ENCODE data around the gene AREL1. TPM values are rescaled to one million over a fixed set of nuclear protein-coding genes. Genes with fewer than 3 reads are reported as not detected.

Gene AREL1
- polyA plus RNA-seq, 3 donors, result 33.3 to 35.1 (median 33.4) TPM

DNA sequence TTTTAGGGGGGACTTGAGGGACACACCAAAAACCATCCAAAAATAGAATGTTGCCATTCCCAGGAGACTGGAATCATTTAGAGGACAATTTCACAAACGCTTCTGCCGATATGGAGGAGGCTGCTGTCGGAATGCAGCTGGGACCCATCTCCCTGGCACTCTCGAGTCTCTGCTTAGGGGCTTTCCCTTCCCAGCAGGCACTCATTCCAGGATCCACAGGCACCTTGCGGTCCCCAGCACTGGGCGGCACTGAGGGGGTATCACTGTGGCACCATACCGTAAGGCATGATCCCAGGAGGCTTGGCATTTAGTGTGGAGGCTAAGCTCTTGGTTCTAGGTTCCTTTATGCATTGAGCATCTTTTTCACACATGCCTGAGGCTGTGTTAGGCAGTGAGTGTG, 64.3 kb downstream of the AREL1 start:
- no peak for DNase-seq (ENCODE audit: extremely low read depth in 1 of 11, low read depth in 9 of 11, low spot score in 4 of 11)

DNA sequence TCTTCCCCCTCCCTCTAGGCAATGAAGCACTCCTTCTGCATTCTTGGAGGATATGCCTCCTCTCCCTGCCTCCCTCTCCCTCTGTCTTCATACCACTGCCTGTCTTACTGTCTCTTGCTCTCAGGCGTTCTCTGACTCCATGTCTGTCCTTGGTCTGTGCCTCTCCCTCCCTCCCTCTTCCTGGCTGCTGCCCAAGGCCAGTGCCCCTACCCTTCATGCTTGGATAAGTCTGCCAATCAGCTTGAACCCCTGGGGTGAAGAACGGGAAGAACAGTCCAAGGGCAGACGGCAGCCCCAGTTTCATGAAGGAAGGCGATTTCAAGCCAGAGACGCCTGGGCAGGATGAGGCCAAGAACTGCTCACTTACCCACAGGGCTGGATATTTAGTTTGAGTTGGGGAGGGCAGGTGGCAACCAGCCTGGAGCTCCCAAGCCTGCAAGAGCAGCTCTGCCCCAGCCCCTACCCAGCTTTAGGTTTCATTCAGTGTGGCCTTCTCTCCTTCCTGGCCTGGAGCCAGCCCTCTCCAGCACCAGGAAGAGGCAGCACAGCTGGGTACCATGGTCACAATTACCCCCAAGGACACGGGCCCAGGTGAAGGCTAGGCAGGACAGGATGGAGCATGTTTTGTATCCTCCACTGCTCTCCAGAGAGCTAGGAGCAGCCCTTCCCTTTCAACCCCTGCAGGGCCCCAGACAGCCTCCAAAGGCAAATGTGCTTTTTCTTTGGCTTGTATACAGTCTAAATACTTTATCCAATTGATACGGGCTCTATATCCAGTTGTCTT, 65.0 kb downstream of the AREL1 start:
- DNase-seq (ENCODE audit: extremely low read depth in 1 of 11, low read depth in 9 of 11, low spot score in 4 of 11), result no peak

DNA sequence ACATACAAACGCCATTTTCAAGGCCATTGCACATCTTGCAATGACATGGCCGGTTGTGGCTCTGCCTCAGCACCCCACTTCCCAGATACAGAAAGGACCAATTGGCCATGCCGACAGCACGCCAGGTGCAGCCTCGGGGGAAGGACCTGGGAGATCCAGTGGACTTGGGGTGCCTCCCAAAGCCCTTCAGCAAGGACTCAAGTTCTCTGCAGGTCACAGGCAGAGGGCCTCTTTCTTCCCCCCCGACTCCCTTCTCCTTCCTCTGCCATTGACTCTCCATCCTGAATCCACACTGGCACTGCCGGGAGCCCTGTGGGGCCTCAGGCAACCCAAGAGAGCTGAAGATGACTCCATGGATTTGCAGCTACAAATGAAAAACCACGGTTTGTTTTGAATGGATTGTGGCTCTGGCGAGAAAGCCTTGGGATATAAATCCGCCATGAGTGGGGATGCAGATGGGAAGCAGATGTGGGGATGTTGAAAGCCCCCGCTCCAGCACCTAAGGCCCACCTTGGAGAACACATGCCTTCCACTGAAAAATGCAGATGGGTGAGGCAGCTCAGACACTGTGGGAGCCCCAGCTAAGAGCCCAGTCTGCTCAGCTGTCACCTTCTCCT, 65.7 kb downstream of the AREL1 start:
- DNase-seq (ENCODE audit: extremely low read depth in 1 of 11, low read depth in 9 of 11, low spot score in 4 of 11), result no peak

GRCh38 chr14:74645756-74646470, 67.0 kb downstream of the AREL1 start:
- DNase-seq (ENCODE audit: extremely low read depth in 1 of 11, low read depth in 9 of 11, low spot score in 4 of 11), result no peak

GRCh38 chr14:74645244-74645643, 67.6 kb downstream of the AREL1 start:
- no peak for DNase-seq (ENCODE audit: extremely low read depth in 1 of 11, low read depth in 9 of 11, low spot score in 4 of 11)

- DNase-seq (ENCODE audit: extremely low read depth in 1 of 11, low read depth in 9 of 11, low spot score in 4 of 11), result peak in 3 of 11 donors; percentile 27 to 45 (median 28)
Observed at GRCh38 chr14:74641601-74642391, 71.1 kb downstream of the AREL1 start.

DNA sequence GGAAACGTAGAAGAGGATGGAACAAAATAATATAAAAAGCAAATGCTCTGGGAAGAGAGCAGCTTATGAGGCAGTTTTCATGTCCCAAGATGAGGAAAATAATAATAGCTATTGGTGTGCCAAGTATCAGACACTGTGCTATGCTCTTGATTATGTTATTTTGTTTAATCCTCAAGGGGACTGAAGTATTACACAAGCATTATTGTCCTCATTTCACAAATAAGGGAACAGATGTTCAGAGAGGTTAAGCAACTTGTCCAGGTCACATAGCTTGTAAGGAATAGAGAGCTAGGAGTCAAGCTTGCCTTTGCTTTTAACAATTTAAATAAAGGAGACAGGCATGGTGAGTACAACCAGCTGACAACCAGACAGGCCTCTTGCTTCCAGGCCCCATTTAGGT, 73.9 kb downstream of the AREL1 start:
- no peak for DNase-seq (ENCODE audit: extremely low read depth in 1 of 11, low read depth in 9 of 11, low spot score in 4 of 11)

GRCh38 chr14:74638066-74638465, 74.8 kb downstream of the AREL1 start:
- DNase-seq (ENCODE audit: extremely low read depth in 1 of 11, low read depth in 9 of 11, low spot score in 4 of 11), result no peak

DNA sequence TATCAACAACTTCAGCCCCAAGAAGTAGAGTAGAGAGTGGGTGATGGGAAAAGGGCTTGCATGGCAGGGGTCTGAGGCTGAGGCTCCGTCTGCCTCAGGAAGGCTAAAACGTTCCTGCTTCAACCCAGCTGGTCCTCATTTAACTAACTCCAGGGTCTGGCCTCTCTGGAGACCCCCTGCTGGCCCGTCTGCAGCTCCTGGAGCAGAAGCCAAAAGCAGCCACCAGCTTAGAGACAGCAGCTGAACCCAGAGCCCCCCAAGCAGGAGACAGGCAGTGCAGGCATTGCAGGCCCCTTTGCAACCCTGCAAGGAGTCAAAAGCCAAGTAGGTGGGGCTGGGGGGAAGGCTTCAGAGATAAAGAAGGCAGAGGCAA, 75.7 kb downstream of the AREL1 start:
- no peak for DNase-seq (ENCODE audit: extremely low read depth in 1 of 11, low read depth in 9 of 11, low spot score in 4 of 11)

DNA sequence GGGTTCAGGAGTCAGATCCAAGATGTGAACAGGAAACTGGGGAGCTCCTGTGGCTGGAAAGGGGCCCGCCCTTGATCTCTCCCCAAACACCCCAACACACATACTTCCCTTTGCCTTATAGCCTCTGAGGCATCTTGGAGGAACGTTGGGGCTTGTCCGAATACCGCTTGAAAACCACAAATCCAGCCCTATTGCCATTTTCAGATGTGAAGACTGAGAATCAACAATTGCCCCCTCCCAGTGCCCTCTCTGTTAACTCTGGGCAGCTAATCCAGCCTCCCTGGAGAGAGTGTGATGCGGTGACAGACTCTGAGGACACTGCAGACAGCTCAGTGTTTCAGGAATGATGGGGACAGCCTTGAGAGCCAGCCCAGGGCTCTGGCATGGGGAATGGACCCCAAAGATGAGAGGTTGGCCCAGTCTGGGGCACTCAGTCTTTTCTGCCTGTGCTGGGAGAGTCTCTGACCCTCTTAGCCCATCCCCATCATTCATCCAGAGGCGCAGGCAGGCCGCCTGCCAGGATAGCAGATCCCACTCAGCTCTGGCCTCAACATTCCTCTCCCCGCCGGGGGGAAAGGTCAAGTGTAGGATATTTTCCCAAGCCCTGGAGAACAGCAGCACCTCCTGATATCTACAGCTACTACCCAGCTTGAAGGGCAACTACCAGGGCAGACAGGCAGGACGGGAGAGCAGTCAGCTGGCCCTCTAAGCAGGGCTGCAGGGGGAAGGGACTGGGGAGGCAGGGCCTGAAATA, 76.3 kb downstream of the AREL1 start:
- no peak for DNase-seq (ENCODE audit: extremely low read depth in 1 of 11, low read depth in 9 of 11, low spot score in 4 of 11)

DNA sequence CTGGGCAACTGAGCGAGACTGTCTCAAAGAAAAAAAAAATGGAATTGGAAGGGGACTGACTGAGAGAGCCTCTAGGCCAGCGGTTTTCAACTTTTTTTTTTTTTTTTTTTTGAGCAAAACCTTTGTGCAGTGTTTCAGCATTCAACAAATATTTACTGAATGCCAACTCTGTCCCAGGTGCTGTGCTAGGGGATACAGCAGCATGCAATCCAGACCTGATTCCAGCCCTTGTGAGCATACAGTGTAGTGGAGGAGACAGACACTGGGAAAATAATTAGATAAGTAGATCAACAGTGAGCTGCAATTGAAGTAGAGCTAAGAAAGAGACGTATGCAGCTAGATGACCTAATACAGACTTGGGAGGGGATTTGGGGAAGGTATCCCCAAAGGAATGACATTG, 77.0 kb downstream of the AREL1 start:
- DNase-seq (ENCODE audit: extremely low read depth in 1 of 11, low read depth in 9 of 11, low spot score in 4 of 11), result no peak

DNA sequence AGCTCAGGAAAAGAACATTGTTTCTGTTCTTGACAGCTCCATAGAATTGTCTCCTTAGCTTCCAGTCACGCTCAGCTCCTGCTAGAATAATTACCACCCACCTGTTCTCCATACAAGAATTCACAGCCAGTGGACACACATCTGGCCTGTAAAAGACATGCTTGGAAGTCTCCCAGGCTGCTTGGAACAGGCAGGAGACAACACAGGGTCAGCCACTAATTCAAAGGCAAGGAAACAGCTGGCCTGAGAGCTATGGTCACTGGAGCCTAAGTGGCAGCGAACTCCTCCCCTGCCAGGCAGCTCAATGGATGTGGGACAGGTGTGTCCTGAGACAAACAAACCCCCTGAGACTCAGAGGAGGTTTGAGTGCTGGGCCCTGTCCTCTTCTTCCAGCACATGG, 77.9 kb downstream of the AREL1 start:
- no peak for DNase-seq (ENCODE audit: extremely low read depth in 1 of 11, low read depth in 9 of 11, low spot score in 4 of 11)

- no peak for DNase-seq (ENCODE audit: extremely low read depth in 1 of 11, low read depth in 9 of 11, low spot score in 4 of 11)
Observed at GRCh38 chr14:74634481-74634880, 78.4 kb downstream of the AREL1 start.

DNA sequence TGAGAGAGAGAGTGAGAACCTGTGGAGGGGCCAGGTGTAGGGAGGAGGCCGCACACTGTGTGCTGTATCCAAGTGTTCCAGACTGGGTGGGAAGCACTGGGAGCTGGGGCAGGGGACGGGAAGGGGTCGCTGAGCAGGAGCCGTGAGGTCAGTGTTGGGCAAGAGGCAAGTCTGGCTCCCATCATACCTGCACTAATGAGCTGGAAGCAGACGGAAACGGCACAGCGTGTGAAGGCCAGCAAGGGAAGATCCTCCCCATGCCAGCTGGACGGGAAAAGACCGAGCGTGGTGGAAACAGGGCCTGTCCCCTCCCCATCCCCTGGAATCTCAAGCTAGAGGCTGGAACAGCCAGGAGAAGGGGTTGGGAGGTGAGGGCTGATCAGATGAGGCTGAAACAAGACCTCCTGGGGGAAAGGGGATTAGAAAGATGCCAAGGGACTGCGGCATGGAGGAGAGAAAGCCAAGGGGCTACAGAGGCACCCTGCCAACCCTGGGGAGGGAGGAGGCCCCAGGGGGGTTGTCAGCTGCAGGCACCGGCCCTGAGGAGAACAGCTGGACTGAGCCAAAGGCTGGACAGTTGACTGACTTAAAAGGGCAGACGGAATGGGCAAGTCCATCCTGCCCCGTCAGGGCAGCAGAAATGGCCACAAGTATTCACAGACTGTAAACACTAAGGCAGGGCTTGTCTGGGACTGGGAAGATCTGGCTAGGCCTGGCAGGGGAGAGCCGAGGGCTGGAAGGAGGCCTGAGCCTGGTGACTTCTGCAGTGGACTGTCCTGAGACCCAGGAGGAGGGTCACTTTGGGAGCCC, 81.8 kb downstream of the AREL1 start:
- DNase-seq (ENCODE audit: extremely low read depth in 1 of 11, low read depth in 9 of 11, low spot score in 4 of 11), result no peak

- DNase-seq (ENCODE audit: extremely low read depth in 1 of 11, low read depth in 9 of 11, low spot score in 4 of 11), result no peak
Observed at GRCh38 chr14:74628418-74628817, 84.5 kb downstream of the AREL1 start.

- no peak for DNase-seq (ENCODE audit: extremely low read depth in 1 of 11, low read depth in 9 of 11, low spot score in 4 of 11)
Observed at GRCh38 chr14:74627076-74627475, 85.8 kb downstream of the AREL1 start.

DNA sequence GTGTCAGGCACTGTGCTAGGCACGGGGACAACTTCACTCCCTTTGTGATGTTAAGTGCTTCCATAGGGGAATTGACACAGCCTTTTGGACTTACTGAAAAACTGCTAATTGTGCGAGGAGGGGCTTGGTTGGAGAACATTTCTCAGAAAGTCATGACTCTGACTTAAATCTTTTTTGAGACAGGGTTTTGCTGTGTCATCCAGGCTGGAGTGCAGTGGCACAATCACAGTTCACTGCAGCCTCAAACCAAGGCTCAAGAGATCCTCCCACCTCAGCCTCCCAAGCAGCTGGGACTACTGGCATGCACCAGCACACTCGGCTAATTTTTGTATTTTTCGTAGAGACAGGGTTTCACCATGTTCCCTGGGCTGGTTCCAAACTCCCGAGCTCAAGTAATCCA, 90.6 kb downstream of the AREL1 start:
- DNase-seq (ENCODE audit: extremely low read depth in 1 of 11, low read depth in 9 of 11, low spot score in 4 of 11), result no peak

GRCh38 chr14:74621556-74621955, 91.3 kb downstream of the AREL1 start:
- DNase-seq (ENCODE audit: extremely low read depth in 1 of 11, low read depth in 9 of 11, low spot score in 4 of 11), result no peak

Data from renal cortex interstitium (tissue), 11 donors.